GM23338 (cell line): ENCODE measurements around the gene KRT9.

Experiments used
- CTCF ChIP-seq, 2 experiments: fragments of 200-600 bp in 1 of 2; sonication (generic) in 1 of 2; conservative IDR thresholded peaks; 2 replicates each; pipeline versions ENCODE4 v1.5.1 to v1.6.1; 2016 to 2017; ENCODE audit warnings: antibody characterized with exemption in 2 of 2, low read depth in 2 of 2, mild to moderate bottlenecking in 2 of 2, moderate library complexity in 1 of 2
- JUNB ChIP-seq: IDR thresholded peaks from one replicate; pipeline ENCODE4 v1.6.1; 2016; ENCODE audit warnings: antibody characterized with exemption; ENCODE audit not compliant: unreplicated experiment
- POLR2AphosphoS5 ChIP-seq: IDR thresholded peaks from 2 replicates; pipeline ENCODE4 v1.6.1; 2016; ENCODE audit warnings: antibody characterized with exemption, low read depth
- ZNF114 ChIP-seq: fragments of 250-450 bp; sonication (Bioruptor Pico); IDR thresholded peaks from 2 replicates; pipeline ENCODE4 v1.5.0; 2020; ENCODE audit warnings: mild to moderate bottlenecking, moderate library complexity

- no peak for TF ChIP-seq CTCF (conservative IDR thresholded peaks at IDR 0.05; ENCODE audit: low read depth in 2 of 2)
- TF ChIP-seq POLR2AphosphoS5 = no peak
- no peak for TF ChIP-seq JUNB
- TF ChIP-seq ZNF114 (CRISPR knock-in tag) = no peak
Measured at GRCh38 chr17:41578538-41578937, 6.7 kb upstream of the KRT9 start.
